ENCODE measurements around the gene NR1D2.
"Not testable (repeated sequence)": the region's sequence is repeated elsewhere in the genome, so short reads cannot be mapped to it uniquely, and the experiment has no call there.

Gene NR1D2

DNA sequence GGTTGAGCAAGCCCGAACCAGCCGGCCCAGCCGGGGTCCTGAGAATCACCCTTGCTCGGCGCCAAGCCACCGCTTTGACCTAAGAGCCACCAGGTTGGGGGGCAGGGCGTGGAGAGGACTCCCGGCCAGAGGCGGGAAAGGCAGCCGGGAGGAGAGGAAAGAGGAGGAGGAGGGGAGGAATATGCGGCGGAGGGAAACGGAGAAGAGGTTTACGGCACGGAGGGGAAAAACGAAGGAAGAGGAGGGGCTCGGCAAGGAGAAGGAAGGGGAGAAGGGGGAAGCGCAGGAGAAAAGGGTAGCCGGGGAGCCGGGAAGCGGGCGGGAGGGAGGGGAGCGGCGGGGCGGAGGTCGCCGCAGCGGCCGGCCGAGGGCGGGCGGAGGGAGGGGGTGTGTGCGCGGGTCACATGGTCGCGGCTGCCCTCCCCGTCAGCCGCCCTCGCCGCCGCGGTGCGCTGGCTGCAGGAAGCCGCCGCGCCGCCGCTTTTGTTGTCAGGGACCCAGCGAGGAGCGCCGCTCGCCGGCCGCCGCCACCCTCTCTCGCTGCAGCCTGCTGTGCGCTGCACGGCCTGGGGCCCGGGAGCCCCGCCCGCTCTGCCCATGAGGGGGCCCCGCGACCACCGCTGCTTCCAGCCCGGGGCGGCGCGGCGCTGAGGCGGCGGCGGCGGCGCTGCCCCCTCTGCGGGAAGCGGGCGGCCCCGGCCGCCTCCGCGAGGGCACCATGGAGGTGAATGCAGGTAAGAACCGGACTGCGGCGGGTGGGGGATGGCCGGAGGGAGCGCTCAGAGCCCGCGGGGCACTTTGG lies at the start of gene NR1D2:
TSS of gene NR1D2 (plus strand) at position 426 of the 802 bp plus-strand sequence. CDS start at position 719, 293 bp downstream.
- DNase-seq = peak; percentile 78 to 82

GRCh38 chr3:23900744-23901143 lies 44.3 kb upstream of the NR1D2 start:
- no peak for DNase-seq

- DNase-seq = no peak
Observed at GRCh38 chr3:23904545-23904944, 40.5 kb upstream of the NR1D2 start.

DNA sequence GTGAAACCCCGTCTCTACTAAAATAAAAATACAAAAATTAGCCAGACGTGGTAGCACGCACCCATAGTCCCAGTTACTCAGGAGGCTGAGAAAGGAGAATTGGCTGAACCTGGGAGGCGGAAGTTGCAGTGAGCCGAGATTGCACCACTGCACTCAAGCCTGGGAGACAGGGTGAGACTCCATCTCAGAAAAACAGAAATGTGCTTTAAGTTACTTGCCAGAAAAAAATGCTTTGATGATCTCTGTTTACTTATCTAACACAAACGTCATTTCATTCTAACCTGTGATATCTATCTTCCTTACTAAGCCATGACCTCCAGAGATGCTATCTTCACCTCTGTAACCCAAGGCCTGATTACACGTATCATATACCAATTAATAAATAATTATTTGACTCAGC lies 35.7 kb upstream of the NR1D2 start:
- no peak for DNase-seq

GRCh38 chr3:23911397-23911796 lies 33.7 kb upstream of the NR1D2 start:
- no peak for DNase-seq

DNA sequence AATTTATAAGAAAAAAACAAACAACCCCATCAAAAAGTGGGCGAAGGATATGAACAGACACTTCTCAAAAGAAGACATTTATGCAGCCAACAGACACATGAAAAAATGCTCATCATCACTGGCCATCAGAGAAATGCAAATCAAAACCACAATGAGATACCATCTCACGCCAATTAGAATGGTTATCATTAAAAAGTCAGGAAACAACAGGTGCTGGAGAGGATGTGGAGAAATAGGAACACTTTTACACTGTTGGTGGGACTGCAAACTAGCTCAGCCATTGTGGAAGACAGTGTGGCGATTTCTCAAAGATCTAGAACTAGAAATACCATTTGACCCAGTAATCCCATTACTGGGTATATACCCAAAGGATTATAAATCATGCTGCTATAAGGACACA lies 32.8 kb upstream of the NR1D2 start:
- not testable (repeated sequence) for DNase-seq

GRCh38 chr3:23913182-23913581 lies 31.9 kb upstream of the NR1D2 start:
- DNase-seq = no peak

DNA sequence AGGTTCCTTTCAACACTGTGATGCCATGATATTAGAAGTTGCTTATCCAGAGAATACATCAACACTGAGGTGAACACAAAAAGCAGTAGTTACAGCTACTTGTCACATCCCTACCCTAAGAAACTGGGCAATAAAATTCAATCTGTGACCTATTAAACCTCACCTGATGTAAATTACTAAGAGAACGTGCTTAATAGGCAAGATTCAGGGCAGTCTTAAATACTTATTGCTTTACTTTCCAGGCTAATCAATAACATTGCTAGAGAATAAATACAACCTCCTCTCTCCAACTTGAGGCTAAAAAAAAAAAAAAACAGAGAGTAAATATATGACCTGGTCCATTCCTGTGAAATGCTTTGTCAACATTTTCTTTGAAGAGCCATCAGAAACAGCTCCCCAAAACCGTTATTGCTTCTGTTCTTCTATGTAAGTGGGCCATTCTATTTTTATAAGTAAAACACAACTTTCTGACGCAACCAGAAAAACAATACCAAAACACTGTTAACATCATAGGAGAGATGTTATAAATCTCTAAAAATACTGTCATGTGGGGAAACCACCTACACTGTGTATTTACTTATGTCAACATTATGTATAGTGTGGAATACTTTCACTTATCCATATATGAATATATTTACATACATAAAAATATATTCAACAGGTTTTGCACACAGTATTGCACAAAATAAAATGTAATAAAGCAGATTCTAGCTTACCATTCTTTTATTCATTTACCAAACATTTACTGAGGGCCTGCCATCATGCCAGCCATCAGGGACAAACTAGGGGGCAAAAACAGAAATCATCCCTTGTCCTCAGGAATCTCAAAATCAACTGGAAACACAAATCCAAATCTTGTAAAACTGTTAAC lies 31.0 kb upstream of the NR1D2 start:
- DNase-seq = no peak

DNA sequence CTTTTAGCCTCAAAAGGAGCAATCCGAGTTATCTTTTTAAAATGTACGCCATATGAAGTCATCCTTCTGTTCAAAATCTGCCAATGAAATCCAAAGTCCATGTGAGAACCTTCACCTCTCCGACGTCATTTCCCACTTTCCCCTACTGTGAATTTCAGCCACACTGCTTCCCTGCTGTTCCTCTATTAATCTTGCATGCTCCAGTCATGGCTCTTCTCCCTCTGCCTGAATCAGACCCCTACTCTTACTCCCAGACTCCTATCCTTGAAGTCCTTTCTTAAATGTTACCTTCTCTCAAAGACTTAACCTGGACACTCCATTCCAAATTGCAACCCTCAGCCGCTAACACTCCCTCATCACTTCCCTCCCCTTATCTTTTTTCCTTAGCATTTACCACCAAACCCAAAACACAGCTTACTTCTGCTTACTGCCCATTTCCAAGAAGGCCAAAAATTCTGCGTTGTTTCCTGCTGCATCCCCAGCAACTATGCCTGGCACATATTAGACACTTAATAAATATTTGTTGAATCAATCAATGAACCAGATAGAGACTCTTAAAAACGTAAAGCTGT lies 29.5 kb upstream of the NR1D2 start:
- no peak for DNase-seq

DNA sequence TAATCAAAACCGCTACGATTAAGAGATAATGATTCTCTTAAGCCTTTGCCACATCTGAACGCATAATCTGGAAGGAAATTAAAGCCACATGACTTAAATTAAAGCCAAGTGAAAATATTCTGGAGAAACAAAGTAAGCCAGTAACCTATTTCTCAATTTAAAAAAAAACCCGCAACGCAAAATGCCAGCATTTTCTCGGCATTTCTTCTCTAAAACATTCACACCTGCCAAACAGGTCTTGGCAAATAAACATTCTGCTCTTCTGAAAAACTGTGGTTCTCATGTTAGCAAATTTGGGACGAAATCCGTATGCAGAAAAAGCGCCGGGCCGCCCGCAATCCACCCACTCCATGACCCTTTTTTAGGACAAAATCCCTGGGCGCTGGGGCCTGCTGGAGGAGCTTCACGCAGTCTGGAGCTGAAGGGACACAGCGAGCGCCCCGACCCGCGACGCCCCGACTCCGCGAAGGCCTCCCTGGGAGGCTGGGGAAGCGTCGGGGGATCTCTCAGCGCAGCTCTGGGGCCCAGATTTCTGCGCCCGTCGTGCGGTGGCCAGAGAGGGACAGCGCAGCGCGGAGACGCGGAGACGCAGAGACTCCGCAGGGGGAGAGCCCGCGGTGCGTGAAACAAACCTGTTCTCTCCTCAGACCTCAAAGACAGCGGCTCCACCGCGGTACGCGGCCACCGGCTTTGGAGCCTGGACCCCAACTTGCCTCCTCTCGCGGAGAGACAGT lies 28.8 kb upstream of the NR1D2 start:
- DNase-seq = no peak

GRCh38 chr3:23916886-23917678 lies 28.0 kb upstream of the NR1D2 start, which contains the start of the genes NKIRAS1 and RPL15:
Gene NKIRAS1 (minus strand): TSS chr3:23916990. CDS start chr3:23910904, 6,086 bp downstream.
Gene RPL15 (plus strand): TSS chr3:23917132. CDS start chr3:23917860, 728 bp downstream.
- DNase-seq = peak; percentile 95 to 97

- not testable (repeated sequence) for DNase-seq
Observed at GRCh38 chr3:23917679-23918303, 27.3 kb upstream of the NR1D2 start.

DNA sequence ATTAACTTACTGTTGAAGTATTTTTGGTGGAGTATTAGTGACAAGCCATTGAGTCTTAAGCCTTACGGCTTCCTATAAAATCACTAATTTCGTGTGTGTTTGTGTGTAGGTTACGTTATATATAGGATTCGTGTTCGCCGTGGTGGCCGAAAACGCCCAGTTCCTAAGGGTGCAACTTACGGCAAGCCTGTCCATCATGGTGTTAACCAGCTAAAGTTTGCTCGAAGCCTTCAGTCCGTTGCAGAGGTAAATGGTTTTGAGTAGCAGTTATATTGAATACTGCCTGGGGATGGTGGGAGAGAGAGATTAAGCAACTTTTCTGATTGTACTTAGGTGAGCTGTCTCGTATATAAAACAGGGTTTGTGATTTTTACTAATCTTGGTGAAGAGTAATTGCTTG lies 26.8 kb upstream of the NR1D2 start:
- not testable (repeated sequence) for DNase-seq

DNA sequence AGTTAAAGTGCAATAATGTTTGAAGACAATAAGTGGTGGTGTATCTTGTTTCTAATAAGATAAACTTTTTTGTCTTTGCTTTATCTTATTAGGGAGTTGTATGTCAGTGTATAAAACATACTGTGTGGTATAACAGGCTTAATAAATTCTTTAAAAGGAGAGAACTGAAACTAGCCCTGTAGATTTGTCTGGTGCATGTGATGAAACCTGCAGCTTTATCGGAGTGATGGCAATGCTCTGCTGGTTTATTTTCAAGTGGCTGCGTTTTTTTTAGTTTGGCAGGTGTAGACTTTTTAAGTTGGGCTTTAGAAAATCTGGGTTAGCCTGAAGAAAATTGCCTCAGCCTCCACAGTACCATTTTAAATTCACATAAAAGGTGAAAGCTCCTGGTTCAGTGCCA lies 25.5 kb upstream of the NR1D2 start:
- DNase-seq = no peak

GRCh38 chr3:23920151-23920655 lies 24.9 kb upstream of the NR1D2 start:
- DNase-seq = no peak

- no peak for DNase-seq
Observed at GRCh38 chr3:23921052-23921511, 24.0 kb upstream of the NR1D2 start.

DNA sequence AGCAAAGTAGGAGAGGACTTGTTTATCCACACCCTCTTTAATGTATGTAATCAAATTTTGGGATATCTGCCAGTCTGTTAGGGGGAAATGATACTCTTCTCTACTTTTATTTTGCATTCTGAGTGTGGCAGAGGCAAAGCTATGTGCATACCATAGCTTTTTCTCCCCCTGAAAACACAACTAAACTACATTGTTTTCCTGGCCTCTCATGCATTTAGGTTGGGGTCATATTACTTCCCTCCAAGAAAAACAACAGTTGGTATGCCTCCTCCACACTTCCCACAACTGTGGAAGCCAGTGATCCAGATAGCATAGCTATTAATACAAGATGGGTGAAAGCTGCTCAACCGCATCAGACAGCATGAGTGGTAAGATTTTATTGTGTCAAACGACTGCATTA lies 21.3 kb upstream of the NR1D2 start:
- no peak for DNase-seq

DNA sequence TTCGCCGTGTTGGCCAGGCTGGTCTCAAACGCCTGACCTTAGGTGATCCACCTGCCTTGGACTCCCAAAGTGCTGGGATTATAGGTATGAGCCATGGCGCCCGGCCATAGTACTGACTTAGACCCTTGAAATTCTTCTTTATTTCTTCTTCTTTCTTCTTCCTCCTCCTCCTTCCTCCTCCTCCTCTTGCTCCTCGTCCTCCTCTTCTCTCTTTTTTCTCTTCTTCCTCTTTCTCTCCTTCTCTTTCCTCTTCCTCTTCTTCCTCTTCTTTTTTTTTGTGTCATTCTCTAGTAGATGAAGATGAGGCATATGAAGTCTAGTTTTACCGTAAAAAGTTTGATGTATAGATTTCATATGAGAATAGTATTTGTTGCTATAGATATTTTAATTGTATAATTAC lies 18.8 kb upstream of the NR1D2 start:
- DNase-seq = no peak

DNA sequence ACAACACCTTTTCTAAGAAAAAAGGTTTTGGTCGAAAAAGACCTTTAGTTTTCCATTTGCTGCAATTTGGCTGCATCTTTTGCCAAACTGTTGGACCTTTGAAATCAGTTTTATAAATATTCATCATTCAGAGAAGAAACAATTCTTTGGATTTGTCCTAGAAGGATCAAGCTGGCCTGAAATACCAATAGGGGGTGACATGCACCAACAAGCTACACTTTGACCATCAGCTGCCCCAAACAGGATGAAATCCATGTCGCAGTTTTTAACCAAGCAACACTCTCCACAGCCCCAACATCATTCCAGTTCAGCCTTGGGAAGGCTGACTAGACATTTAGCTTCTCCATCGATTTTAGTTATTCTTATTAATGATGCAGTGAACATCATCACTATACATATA lies 18.4 kb upstream of the NR1D2 start:
- DNase-seq = no peak

GRCh38 chr3:23928524-23928923 lies 16.6 kb upstream of the NR1D2 start:
- no peak for DNase-seq

DNA sequence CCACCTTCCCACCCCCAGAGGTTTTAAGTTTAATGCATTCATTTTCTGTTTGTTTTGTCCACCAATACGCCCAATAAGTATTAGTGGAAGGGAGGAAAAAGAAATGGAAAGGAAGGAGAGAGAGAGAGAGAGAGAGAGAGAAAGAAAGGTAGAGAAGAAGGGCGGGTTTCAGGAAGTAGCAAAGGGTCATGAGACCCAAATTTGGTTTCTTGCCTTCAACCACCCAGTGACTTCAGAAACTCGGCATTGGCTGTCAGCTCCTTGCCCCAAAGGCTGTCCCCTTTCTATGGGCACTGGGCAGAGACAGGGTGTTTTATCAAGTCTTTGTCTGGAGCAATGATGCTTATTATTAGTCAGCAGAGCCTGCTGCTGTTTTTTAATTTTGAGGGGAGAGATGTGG lies 13.5 kb upstream of the NR1D2 start:
- DNase-seq = no peak

All from stimulated activated CD4-positive, alpha-beta T cell treated with anti-CD3 and anti-CD28 coated beads, Interleukin-2, amount 100 ng/mL, for 24 hours (primary cell).